Measurements from ENCODE around the gene SMG7. TPM values are rescaled to one million over a fixed set of nuclear protein-coding genes. Genes with fewer than 3 reads are reported as not detected.

Gene SMG7
- total RNA-seq, 2 donors from 2014 or later = 60.9 to 92.8 TPM

DNA sequence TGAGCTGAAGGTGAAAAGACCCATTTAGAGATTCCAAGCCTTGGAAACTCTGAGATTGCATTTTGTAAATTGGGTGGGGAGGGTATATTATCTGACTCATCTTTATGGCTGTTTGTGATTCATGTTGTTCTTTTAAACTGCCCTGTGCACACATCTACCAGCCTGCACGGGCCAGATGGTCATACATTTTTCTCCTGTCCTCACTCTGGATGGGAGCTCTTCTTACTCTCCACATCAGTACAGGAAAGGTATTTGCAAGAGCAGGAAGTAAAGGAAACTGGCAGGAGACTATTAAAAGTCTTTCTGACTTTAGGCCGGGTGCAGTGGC is 39.8 kb upstream of the SMG7 start:
- no peaks in the 10 kb centered on the region for H3K9me3 ChIP-seq
- intact Hi-C loops (cut with DNase I) = no loop called here
- H3K4me1 ChIP-seq (replicated peaks) = no peaks in the 10 kb centered on the region
- TF ChIP-seq, protein P1, sequence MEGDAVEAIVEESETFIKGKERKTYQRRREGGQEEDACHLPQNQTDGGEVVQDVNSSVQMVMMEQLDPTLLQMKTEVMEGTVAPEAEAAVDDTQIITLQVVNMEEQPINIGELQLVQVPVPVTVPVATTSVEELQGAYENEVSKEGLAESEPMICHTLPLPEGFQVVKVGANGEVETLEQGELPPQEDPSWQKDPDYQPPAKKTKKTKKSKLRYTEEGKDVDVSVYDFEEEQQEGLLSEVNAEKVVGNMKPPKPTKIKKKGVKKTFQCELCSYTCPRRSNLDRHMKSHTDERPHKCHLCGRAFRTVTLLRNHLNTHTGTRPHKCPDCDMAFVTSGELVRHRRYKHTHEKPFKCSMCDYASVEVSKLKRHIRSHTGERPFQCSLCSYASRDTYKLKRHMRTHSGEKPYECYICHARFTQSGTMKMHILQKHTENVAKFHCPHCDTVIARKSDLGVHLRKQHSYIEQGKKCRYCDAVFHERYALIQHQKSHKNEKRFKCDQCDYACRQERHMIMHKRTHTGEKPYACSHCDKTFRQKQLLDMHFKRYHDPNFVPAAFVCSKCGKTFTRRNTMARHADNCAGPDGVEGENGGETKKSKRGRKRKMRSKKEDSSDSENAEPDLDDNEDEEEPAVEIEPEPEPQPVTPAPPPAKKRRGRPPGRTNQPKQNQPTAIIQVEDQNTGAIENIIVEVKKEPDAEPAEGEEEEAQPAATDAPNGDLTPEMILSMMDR (IDR thresholded peaks at IDR 0.05) = no peak
- no peak for TF ChIP-seq POLR2A (IDR thresholded peaks at IDR 0.05)
- no peaks in the 10 kb centered on the region for H3K27me3 ChIP-seq (replicated peaks; ENCODE audit: insufficient read depth)
- no peak overlapping the region for H3K4me3 ChIP-seq
- no peak for DNase-seq (ENCODE audit: low spot score)
- H3K27ac ChIP-seq = no peak overlapping the region
- WGBS = 34% methylated on average over 2 of the region's 2 CpGs
- no peaks in the 10 kb centered on the region for H3K36me3 ChIP-seq

GRCh38 chr1:183433703-183434102 is 38.6 kb upstream of the SMG7 start:
- intact Hi-C loops (cut with DNase I) = no loop called here
- no peak for DNase-seq (ENCODE audit: low spot score)
- H3K4me3 ChIP-seq = no peak overlapping the region
- H3K36me3 ChIP-seq = no peaks in the 10 kb centered on the region
- TF ChIP-seq, protein P1 (IDR thresholded peaks at IDR 0.05) = no peak
- TF ChIP-seq POLR2AphosphoS5 (IDR thresholded peaks at IDR 0.05) (no peak), POLR2A (IDR thresholded peaks at IDR 0.05) (no peak)
- 38% methylated on average over 1 of the region's 1 CpG for WGBS
- no peaks in the 10 kb centered on the region for H3K4me1 ChIP-seq (replicated peaks)
- H3K9me3 ChIP-seq = no peaks in the 10 kb centered on the region
- H3K27ac ChIP-seq = no peak overlapping the region
- H3K27me3 ChIP-seq (replicated peaks; ENCODE audit: insufficient read depth) = no peaks in the 10 kb centered on the region

DNA sequence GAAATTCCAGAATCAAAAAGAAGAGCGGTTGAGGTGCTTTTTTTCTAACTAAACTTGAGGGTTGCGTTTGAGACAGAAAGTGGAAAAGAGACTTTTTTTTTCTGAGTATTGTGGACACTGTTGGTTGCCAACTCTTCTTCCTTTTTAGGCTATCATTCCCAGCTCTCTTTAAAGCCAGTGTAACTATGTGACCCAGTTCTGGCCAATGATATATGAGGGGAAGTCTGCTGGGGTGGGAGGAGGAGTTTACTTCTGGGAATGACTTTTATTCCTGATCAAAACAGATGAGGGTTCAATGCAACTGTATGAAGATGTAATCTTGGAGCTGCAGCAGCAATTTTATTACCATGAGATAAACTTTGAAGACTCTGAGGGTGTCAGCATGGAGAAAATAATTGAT is 36.8 kb upstream of the SMG7 start:
- no peak overlapping the region for H3K4me3 ChIP-seq
- no peaks in the 10 kb centered on the region for H3K9me3 ChIP-seq
- intact Hi-C loops (cut with DNase I) = no loop called here
- 75% methylated on average over 2 of the region's 2 CpGs for WGBS
- H3K4me1 ChIP-seq (replicated peaks) = no peaks in the 10 kb centered on the region
- no peaks in the 10 kb centered on the region for H3K36me3 ChIP-seq
- no peak for DNase-seq (ENCODE audit: low spot score)
- TF ChIP-seq, protein P1 (IDR thresholded peaks at IDR 0.05) = no peak
- TF ChIP-seq POLR2A (IDR thresholded peaks at IDR 0.05) (no peak), POLR2AphosphoS5 (IDR thresholded peaks at IDR 0.05) (no peak)
- no peaks in the 10 kb centered on the region for H3K27me3 ChIP-seq (replicated peaks; ENCODE audit: insufficient read depth)
- no peak overlapping the region for H3K27ac ChIP-seq

- intact Hi-C loops (cut with DNase I) = no loop called here
- Histone ChIP-seq H3K27me3 (replicated peaks; ENCODE audit: insufficient read depth) (no peaks in the 10 kb centered on the region), H3K4me1 (replicated peaks) (no peaks in the 10 kb centered on the region), H3K36me3 (no peaks in the 10 kb centered on the region), H3K4me3 (no peak overlapping the region), H3K27ac (no peak overlapping the region), H3K9me3 (no peaks in the 10 kb centered on the region)
- DNase-seq (ENCODE audit: low spot score) = no peak
- TF ChIP-seq POLR2AphosphoS5 (IDR thresholded peaks at IDR 0.05) (no peak), POLR2A (IDR thresholded peaks at IDR 0.05) (no peak)
- TF ChIP-seq, protein P1 (IDR thresholded peaks at IDR 0.05) = no peak
- 86% methylated on average over 2 of the region's 2 CpGs for WGBS
These were observed 34.2 kb upstream of the SMG7 start for GRCh38 chr1:183438060-183438459.

DNA sequence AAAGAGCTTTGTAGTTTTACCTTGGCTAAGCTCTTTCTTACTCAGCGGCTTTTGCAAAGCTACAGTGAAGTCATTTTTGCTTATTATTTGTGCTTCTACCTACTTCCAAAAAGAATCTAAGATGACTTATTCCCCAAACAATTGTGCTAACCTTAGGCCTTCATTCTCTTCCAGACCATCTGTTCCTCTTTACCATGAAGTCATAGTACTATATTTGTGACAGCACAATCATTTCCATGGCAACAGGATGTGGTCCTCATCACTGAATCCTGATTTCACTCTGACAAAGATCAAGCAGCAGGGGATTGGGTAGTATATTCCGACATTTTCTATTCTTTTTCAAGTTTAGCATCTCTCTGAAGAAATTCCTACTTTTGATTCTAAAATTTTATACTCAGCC is 29.3 kb upstream of the SMG7 start:
- H3K9me3 ChIP-seq = no peaks in the 10 kb centered on the region
- WGBS = 87% methylated on average over 2 of the region's 2 CpGs
- H3K27me3 ChIP-seq (replicated peaks; ENCODE audit: insufficient read depth) = no peaks in the 10 kb centered on the region
- intact Hi-C loops (cut with DNase I) = no loop called here
- no peaks in the 10 kb centered on the region for H3K36me3 ChIP-seq
- H3K4me1 ChIP-seq (replicated peaks) = no peaks in the 10 kb centered on the region
- no peak for DNase-seq (ENCODE audit: low spot score)
- no peak overlapping the region for H3K4me3 ChIP-seq
- TF ChIP-seq POLR2AphosphoS5 (IDR thresholded peaks at IDR 0.05) = no peak
- TF ChIP-seq POLR2A (IDR thresholded peaks at IDR 0.05) = no peak
- TF ChIP-seq, protein P1 (IDR thresholded peaks at IDR 0.05) = no peak
- no peak overlapping the region for H3K27ac ChIP-seq

Data from prostate gland (tissue), 2 donors.